PFSK-1 (cell line): ENCODE measurements around the gene NOC3L.

Source experiments
- POLR2AphosphoS5 ChIP-seq: IDR thresholded peaks from 2 replicates; pipeline ENCODE4 v1.6.1; 2012; ENCODE audit warnings: low read depth, mild to moderate bottlenecking, control low read depth, low read length, moderate library complexity
- REST ChIP-seq, 2 experiments: IDR thresholded peaks; 2 replicates each; pipeline versions ENCODE4 v1.6.1 to v1.8.0; 2011 to 2012; ENCODE audit warnings: low read depth in 2 of 2, low read length in 2 of 2, control low read depth in 1 of 2, inconsistent platforms in 1 of 2, mild to moderate bottlenecking in 1 of 2, moderate library complexity in 1 of 2; ENCODE audit not compliant: insufficient read depth in 1 of 2

- TF ChIP-seq REST (IDR thresholded peaks at IDR 0.05; ENCODE audit: insufficient read depth in 1 of 2, low read depth in 2 of 2, low read length in 2 of 2) (no peak), POLR2AphosphoS5 (no peak)
Measured at GRCh38 chr10:94366382-94366781, 3.6 kb upstream of the NOC3L start.
